ENCODE measurements around the gene SCTR.

The SCTR gene

GRCh38 chr2:119508756-119509155 lies 15.5 kb downstream of the SCTR start:
- Histone ChIP-seq H3K9me3 (ENCODE audit: insufficient read depth, low read depth, low read length) (no peaks in the 10 kb centered on the region), H3K36me3 (ENCODE audit: insufficient read depth, low read length) (no peaks in the 10 kb centered on the region), H3K9ac (ENCODE audit: low read depth, low read length) (no peak overlapping the region), H3K4me3 (ENCODE audit: low read length) (no peak overlapping the region), H3K27me3 (ENCODE audit: insufficient read depth, low read length) (no peaks in the 10 kb centered on the region), H3K4me1 (ENCODE audit: insufficient read depth, low read length) (no peaks in the 10 kb centered on the region), H3K27ac (ENCODE audit: low read depth, low read length) (no peak overlapping the region)
- 94% methylated on average over 5 of the region's 6 CpGs for WGBS

DNA sequence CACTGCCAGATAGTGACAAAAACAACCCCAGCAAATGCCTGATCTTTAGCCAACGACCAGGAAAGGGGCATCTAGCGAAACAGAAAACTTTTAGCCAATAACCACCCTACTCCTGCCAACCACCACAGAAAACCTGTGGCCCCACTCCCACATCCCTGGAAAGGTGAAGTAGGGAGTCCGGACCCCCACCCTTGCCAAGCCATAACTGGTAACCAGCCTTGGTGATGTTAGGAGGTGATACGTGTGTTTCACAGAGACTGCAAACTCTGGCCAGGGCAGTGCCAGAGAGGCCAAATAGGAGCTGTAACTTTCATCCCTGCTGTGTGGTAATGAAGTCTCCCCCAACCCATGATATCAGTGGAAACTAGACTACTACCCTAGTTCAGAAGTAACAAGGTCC lies 27.6 kb downstream of the SCTR start:
- no peaks in the 10 kb centered on the region for H3K36me3 ChIP-seq (ENCODE audit: insufficient read depth, low read length)
- no peaks in the 10 kb centered on the region for H3K27me3 ChIP-seq (ENCODE audit: insufficient read depth, low read length)
- H3K27ac ChIP-seq (ENCODE audit: low read depth, low read length): no peak overlapping the region
- no peak overlapping the region for H3K4me3 ChIP-seq (ENCODE audit: low read length)
- WGBS: 81% methylated on average over 4 of the region's 4 CpGs
- peaks cover 13% of the 10 kb centered on the region; the same call in 1 of the 2 replicates for H3K9me3 ChIP-seq (ENCODE audit: insufficient read depth, low read depth, low read length)
- H3K4me1 ChIP-seq (ENCODE audit: insufficient read depth, low read length): peaks cover 9% of the 10 kb centered on the region
- no peak overlapping the region for H3K9ac ChIP-seq (ENCODE audit: low read depth, low read length)

DNA sequence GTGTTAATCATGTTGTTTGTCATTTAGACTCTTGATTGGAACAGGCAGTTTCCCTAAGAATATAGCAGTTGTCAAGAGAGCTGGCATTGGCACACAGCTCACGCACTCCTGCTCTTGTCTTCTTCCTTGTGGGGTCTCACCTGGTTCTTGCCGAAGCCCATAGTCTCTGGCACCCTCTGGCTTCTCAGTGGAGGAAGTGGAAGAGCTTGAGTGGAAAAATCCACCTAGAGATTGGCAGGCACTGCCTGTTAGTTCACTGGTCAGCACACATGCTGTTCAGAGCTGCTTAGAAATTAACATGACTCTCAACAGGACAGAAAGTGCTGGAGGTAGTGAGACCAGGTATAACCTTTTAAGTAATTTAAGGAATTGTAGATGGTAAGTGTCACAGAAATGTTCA lies 28.3 kb downstream of the SCTR start:
- Histone ChIP-seq H3K9ac (ENCODE audit: low read depth, low read length) (no peak overlapping the region), H3K9me3 (ENCODE audit: insufficient read depth, low read depth, low read length) (peaks cover 13% of the 10 kb centered on the region; the same call in 1 of the 2 replicates), H3K4me1 (ENCODE audit: insufficient read depth, low read length) (peaks cover 10% of the 10 kb centered on the region), H3K27ac (ENCODE audit: low read depth, low read length) (no peak overlapping the region), H3K4me3 (ENCODE audit: low read length) (no peak overlapping the region), H3K36me3 (ENCODE audit: insufficient read depth, low read length) (no peaks in the 10 kb centered on the region), H3K27me3 (ENCODE audit: insufficient read depth, low read length) (no peaks in the 10 kb centered on the region)
- 94% methylated on average over 2 of the region's 2 CpGs for WGBS

GRCh38 chr2:119494163-119494790 lies 30.0 kb downstream of the SCTR start:
- Histone ChIP-seq H3K9me3 (ENCODE audit: insufficient read depth, low read depth, low read length) (peaks cover 3% of the 10 kb centered on the region; the same call in 1 of the 2 replicates), H3K27me3 (ENCODE audit: insufficient read depth, low read length) (no peaks in the 10 kb centered on the region), H3K4me3 (ENCODE audit: low read length) (no peak overlapping the region), H3K27ac (ENCODE audit: low read depth, low read length) (no peak overlapping the region), H3K4me1 (ENCODE audit: insufficient read depth, low read length) (peaks cover 10% of the 10 kb centered on the region), H3K9ac (ENCODE audit: low read depth, low read length) (no peak overlapping the region), H3K36me3 (ENCODE audit: insufficient read depth, low read length) (no peaks in the 10 kb centered on the region)
- 87% methylated on average over 6 of the region's 6 CpGs for WGBS

GRCh38 chr2:119491776-119492525 lies 32.3 kb downstream of the SCTR start:
- H3K4me1 ChIP-seq (ENCODE audit: insufficient read depth, low read length): peaks cover 10% of the 10 kb centered on the region
- H3K27me3 ChIP-seq (ENCODE audit: insufficient read depth, low read length): no peaks in the 10 kb centered on the region
- H3K9ac ChIP-seq (ENCODE audit: low read depth, low read length): peak overlapping the region; percentile 33; the same call in 1 of the 2 replicates
- H3K27ac ChIP-seq (ENCODE audit: low read depth, low read length): peak overlapping the region; percentile 21
- H3K9me3 ChIP-seq (ENCODE audit: insufficient read depth, low read depth, low read length): no peaks in the 10 kb centered on the region
- WGBS: 67% methylated on average over 5 of the region's 5 CpGs
- H3K36me3 ChIP-seq (ENCODE audit: insufficient read depth, low read length): no peaks in the 10 kb centered on the region
- H3K4me3 ChIP-seq (ENCODE audit: low read length): no peak overlapping the region

DNA sequence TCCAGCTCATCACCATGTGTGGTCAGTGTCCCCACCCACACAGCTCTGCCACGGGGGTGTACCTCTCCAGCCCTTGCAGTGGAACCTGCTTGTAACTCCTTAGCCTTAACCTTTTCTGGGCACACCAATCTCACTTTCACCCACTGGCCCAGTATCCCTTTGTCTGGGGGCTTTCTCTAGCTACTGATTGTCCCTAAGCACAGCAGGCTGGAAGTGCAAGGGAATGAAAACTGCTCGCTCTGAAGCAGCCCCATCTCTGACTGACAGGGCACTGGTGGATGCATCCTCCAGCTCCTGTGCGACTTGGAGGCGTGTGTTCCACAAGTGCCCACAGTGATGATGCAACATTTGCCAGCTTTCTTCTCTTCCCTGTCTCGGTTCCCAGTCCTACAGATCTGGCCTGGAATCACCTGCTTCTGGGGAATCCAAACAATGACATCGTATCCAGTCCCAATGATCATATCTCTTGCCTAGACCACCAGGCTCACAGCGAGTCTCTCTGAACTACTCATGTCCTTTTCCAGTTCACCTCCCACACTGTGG lies 33.6 kb downstream of the SCTR start:
- Histone ChIP-seq H3K9me3 (ENCODE audit: insufficient read depth, low read depth, low read length) (no peaks in the 10 kb centered on the region), H3K27me3 (ENCODE audit: insufficient read depth, low read length) (no peaks in the 10 kb centered on the region), H3K4me3 (ENCODE audit: low read length) (no peak overlapping the region), H3K27ac (ENCODE audit: low read depth, low read length) (no peak overlapping the region), H3K36me3 (ENCODE audit: insufficient read depth, low read length) (no peaks in the 10 kb centered on the region), H3K9ac (ENCODE audit: low read depth, low read length) (no peak overlapping the region), H3K4me1 (ENCODE audit: insufficient read depth, low read length) (peaks cover 10% of the 10 kb centered on the region)
- 88% methylated on average over 7 of the region's 7 CpGs for WGBS

DNA sequence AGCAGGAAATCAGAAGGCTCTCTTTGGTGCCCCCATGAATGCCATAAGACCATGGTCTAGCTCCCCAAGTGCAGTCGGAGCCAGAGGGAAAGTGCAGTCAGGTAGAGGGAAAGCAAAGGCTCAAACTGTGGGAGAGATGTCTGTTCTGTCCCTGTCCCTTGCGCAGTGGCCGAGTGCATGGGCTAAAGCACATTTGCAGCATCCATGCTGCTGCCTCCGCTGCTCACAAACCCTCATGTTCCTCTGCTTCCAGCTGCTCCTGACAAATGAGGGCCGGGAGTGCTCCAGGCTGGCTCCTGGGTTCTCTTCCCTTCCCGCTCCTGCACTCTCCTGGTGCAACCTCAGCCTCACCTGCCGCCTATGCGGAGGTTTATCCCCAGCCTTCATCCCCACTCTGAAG lies 34.2 kb downstream of the SCTR start:
- 87% methylated on average over 8 of the region's 8 CpGs for WGBS
- H3K27ac ChIP-seq (ENCODE audit: low read depth, low read length): no peak overlapping the region
- peaks cover 10% of the 10 kb centered on the region for H3K4me1 ChIP-seq (ENCODE audit: insufficient read depth, low read length)
- H3K9ac ChIP-seq (ENCODE audit: low read depth, low read length): no peak overlapping the region
- no peaks in the 10 kb centered on the region for H3K9me3 ChIP-seq (ENCODE audit: insufficient read depth, low read depth, low read length)
- no peak overlapping the region for H3K4me3 ChIP-seq (ENCODE audit: low read length)
- H3K36me3 ChIP-seq (ENCODE audit: insufficient read depth, low read length): no peaks in the 10 kb centered on the region
- no peaks in the 10 kb centered on the region for H3K27me3 ChIP-seq (ENCODE audit: insufficient read depth, low read length)

- Histone ChIP-seq H3K9ac (ENCODE audit: low read depth, low read length) (no peak overlapping the region), H3K27ac (ENCODE audit: low read depth, low read length) (no peak overlapping the region), H3K4me1 (ENCODE audit: insufficient read depth, low read length) (peaks cover 10% of the 10 kb centered on the region), H3K27me3 (ENCODE audit: insufficient read depth, low read length) (no peaks in the 10 kb centered on the region), H3K9me3 (ENCODE audit: insufficient read depth, low read depth, low read length) (no peaks in the 10 kb centered on the region), H3K36me3 (ENCODE audit: insufficient read depth, low read length) (no peaks in the 10 kb centered on the region), H3K4me3 (ENCODE audit: low read length) (no peak overlapping the region)
- WGBS: 91% methylated on average over 10 of the region's 10 CpGs
These were observed 34.9 kb downstream of the SCTR start for GRCh38 chr2:119489232-119489952.

DNA sequence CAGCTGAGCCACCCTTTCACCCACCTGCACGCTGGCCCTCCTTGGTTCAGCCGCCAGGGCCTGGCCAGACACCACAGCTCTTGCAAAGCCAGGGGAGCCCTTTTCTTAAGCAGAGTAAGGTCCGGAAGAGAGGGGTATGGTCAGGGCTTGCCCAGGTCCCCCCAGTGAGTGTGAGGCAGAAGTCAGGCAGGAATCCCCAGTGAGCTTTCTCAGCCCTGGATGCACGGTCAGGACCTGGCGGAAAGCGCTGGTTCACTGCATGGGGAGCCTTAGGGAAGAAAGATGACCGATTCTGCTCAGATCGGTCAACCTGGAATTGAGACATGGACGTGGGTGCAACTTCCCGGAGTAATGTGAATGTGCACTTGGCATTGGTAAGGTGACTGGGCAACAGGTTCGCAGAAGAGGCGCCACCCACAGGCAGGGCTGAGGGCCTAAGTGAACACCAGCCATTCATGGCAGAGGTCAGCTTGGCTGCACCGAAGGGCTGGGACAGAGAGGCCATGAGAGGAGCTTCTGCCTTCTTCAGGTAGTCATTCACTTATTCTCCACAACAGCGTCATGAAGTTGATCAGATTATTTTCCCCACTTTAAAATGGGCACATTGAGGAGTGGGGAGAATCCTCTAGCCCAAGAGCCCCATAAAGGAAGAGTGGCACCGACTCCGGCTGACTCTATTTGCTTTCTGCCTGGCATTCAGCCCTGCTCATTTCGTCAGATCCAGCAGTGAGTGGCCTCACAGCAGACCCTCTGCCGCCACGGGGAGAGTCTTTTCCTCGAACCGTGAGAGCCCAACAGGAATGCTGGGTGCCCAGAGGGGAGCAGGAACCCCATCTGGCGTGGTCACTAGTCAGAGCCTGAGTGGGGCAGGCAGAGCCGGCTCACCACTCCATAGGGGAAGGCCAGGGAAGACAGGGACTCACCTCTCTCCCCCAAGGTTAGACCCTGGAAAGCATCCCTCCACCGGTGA lies 35.8 kb downstream of the SCTR start:
- Histone ChIP-seq H3K9me3 (ENCODE audit: insufficient read depth, low read depth, low read length) (no peaks in the 10 kb centered on the region), H3K27ac (ENCODE audit: low read depth, low read length) (no peak overlapping the region), H3K27me3 (ENCODE audit: insufficient read depth, low read length) (no peaks in the 10 kb centered on the region), H3K4me3 (ENCODE audit: low read length) (no peak overlapping the region), H3K36me3 (ENCODE audit: insufficient read depth, low read length) (no peaks in the 10 kb centered on the region), H3K4me1 (ENCODE audit: insufficient read depth, low read length) (peaks cover 10% of the 10 kb centered on the region), H3K9ac (ENCODE audit: low read depth, low read length) (no peak overlapping the region)
- 89% methylated on average over 24 of the region's 24 CpGs for WGBS

- peaks cover 10% of the 10 kb centered on the region for H3K4me1 ChIP-seq (ENCODE audit: insufficient read depth, low read length)
- H3K9me3 ChIP-seq (ENCODE audit: insufficient read depth, low read depth, low read length): no peaks in the 10 kb centered on the region
- WGBS: 72% methylated on average over 9 of the region's 9 CpGs
- no peaks in the 10 kb centered on the region for H3K27me3 ChIP-seq (ENCODE audit: insufficient read depth, low read length)
- H3K36me3 ChIP-seq (ENCODE audit: insufficient read depth, low read length): no peaks in the 10 kb centered on the region
- H3K9ac ChIP-seq (ENCODE audit: low read depth, low read length): no peak overlapping the region
- H3K4me3 ChIP-seq (ENCODE audit: low read length): no peak overlapping the region
- no peak overlapping the region for H3K27ac ChIP-seq (ENCODE audit: low read depth, low read length)
These were observed 36.6 kb downstream of the SCTR start for GRCh38 chr2:119487434-119488244.

Data from HUES64 (cell line).